PC-9 (cell line): ENCODE measurements around the gene IFI27.

ENCODE experiments used
- CTCF ChIP-seq: fragments of 200-600 bp; sonication (generic); conservative IDR thresholded peaks from 2 replicates; pipeline ENCODE4 v1.6.1; 2017; ENCODE audit warnings: mixed run types, antibody characterized with exemption, mild to moderate bottlenecking, moderate library complexity
- EZH2 ChIP-seq: fragments of 200-600 bp; sonication (generic); IDR thresholded peaks from 2 replicates; pipeline ENCODE4 v1.8.0; 2017; ENCODE audit warnings: antibody characterized with exemption, low read depth

- no peak for TF ChIP-seq CTCF
- no peak for TF ChIP-seq EZH2
Measured at GRCh38 chr14:94142836-94143235, 32.3 kb downstream of the IFI27 start.
